Fibroblast of upper back skin (primary cell): Measurements from ENCODE around the gene SMG1.
"Not testable (repeated sequence)": the region's sequence is repeated elsewhere in the genome, so short reads cannot be mapped to it uniquely, and the experiment has no call there.

Experiments
- DNase-seq: peaks from one replicate; pipeline ENCODE4 v3.0.0-alpha.2; 2013

SMG1 gene

DNA sequence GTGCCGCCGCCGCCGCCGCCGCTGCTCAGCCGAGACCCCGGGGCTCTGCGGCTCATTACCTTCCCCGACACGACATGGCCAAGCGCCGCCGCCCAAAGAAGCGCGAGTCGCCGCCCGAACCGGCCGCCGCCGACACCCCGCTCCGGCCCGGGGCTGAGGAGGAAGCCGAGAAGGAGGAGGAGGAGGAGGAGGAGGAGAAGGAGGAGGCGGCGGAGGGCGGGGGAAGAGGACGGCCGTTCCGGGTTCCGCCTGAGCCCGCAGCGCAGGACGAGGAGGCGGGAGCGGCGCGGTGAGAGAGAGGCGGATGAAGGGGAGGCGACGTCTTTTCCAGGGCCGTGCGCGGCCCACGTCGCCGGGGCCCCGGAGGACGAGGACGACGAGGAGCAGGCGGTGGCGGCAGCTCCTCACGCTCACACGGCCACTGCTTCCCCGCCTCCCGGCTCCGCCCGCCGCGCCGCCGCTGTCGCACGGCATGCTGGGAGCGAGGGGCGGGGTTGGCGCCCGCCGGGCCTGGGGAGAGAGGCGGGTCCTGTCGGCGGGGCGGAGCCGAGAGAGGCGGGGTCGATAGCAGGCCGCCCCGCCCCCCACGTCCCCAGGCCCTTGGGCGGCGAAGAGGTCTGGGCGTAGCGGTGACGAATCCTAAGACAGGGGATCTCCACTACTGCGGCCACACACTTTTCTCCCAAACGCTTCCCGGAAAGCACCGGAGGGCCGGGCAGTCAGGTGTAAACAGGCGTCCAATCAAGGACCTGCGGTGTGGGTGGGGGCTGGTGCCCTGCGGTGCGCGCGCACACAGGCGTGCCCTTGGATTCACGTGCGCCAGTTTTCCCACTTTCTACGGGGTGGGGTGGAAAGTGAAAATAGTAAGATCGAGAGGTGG lies at the start of gene SMG1:
Gene SMG1, minus strand, starts transcription at position 423 of the 880 bp plus-strand sequence. Its CDS starts 367 bp downstream, at position 56.
- peak; percentile 91 for DNase-seq

DNA sequence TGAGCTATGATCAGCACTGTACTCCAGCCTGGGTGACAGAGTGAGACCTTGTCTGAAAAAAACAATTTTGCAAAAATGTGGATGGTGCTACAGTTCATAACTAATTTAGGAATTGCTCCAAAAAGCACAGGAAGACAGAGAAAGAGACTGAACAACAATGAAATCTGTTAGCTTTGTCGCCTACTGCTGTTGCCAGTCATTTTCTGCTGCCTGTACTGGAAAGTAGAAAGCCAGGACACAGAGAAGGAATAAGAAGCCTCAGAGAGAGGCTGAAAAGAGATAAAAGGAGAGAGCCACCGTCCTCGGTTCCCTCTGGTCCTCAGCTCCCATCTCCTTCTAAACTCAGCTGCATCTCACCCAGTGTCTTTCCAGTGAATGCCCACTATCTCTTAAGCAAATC lies 48.9 kb upstream of the SMG1 start:
- DNase-seq = no peak

DNA sequence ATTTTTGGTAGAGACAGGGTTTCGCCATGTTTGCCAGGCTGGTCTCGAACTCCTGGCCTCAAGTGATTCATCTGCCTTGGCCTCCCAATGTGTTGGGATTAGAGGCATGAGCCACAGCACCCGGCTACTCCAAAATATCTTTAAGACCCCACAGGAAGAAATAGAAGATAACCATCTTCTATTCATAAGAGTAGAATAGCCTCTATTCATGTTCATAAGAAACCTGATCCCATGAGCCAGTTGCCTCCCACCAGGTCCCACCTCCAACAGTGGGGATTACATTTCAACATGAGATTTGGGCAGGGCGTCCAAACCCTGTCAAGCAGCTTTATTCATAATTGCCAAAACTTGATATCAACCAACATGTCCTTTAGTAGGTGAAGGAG lies 43.6 kb upstream of the SMG1 start:
- DNase-seq = no peak

DNA sequence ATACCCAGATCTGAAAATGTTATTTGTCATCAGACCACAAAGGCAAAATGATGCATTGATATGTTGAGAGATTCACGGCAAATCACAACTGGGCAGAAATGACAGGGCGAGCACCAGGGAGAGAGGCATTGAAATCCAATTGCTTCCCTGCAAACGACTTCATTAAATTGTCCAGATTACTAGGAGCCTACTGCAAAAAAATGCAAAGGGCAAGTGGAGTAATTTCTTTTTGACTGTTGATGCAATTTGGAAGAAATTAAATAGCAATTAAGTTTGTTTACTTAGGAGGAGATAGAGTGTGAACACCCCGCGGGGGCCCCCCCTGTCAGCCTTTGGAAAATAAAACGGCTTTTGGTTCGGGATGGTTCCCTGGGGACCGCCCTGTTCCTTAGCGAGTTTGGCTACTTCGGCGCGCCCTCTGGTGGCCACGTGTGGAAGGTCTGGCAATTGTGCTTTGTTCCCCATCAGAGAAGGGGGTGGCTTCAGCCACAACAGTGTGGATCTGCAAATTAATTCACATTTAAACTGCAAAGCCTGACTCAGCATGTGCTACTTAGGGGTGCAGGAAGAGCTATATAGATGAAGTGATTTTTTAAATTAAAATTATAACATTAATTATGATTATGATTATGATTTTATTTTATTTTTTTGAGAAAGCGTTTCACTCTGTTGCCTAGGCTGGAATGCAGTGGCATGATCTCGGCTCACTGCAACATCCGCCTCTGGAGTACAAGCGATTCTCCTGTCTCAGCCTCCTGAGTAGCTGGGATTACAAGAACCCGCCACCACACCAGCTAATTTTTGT lies 43.0 kb upstream of the SMG1 start:
- peak; percentile 70 for DNase-seq

DNA sequence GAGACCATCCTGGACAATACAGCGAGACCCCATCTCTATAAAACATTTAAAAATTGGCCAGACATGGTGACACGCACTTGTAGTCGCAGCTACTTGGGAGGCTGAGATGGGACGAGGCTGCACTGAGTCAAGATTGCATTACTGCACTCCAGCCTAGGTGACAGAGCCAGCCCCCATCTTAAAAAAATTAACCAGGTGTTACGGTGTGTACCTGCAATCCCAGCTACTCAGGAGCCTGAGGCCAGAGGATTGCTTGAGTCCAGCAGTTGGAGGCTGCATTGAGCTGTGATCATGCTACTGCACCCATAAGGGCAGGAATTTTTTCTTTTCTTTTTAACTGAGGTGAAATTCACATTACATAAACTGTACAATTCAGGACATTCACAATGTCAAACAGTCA lies 40.6 kb upstream of the SMG1 start:
- no peak for DNase-seq

DNA sequence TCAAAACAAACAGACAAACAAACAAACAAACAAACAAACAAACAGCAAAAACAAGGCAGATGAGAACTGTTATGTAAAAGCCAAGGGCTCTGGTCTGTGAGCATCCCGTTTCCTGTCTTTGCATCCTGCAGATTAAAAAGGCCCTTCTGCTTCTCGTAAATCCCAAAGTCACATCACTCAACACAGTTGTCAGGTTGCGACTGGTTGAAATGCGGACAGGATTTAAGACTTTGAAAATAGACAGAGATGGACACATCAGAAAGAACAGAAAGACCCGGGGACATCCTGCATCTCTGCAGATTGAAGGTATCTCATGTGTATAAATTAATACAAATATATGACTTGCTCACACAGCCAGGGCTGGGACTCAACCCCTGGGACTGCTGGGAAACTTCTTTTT lies 39.3 kb upstream of the SMG1 start:
- DNase-seq = no peak

DNA sequence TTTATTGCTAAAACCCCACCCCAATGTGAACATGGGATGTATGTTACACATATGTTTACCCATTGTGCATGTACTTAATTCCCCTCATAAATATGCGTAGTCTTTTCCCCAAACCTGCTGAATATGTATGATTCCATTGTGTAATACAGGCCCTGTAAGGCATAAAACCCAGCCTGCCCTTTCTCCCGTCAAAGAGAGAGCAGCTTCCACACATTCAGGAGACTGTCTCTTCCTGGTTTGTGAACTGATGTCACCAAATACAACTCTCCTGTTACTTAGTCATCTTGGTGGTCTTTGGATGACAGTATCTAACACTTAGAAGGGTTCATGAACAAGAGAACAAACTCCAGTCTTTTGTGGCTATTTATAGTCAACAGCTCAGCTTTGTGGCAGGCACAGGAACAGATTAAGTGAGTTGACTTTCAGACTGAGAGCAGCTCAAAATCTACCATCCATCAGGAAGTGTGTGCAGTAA lies 32.9 kb upstream of the SMG1 start:
- DNase-seq = peak; percentile 14

DNA sequence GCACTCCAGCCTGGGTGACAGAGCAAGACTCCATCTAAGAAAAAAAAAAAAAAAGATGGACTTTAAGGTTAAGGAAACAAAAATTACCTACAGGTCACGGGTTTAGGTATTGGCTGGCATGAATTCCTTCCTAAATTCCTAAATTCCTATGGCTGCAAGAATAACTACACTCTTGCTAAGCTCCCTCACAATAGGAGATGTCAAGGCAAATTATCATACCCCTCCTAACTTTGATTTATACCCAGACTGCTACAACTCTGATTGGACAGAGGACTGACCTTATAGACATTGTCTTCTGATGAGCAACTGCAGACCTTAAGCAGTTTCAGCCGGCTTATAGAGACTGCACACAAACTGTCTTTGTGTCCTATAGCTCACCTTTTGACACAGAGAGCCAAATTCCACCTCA lies 32.4 kb upstream of the SMG1 start:
- DNase-seq = peak; percentile 35

DNA sequence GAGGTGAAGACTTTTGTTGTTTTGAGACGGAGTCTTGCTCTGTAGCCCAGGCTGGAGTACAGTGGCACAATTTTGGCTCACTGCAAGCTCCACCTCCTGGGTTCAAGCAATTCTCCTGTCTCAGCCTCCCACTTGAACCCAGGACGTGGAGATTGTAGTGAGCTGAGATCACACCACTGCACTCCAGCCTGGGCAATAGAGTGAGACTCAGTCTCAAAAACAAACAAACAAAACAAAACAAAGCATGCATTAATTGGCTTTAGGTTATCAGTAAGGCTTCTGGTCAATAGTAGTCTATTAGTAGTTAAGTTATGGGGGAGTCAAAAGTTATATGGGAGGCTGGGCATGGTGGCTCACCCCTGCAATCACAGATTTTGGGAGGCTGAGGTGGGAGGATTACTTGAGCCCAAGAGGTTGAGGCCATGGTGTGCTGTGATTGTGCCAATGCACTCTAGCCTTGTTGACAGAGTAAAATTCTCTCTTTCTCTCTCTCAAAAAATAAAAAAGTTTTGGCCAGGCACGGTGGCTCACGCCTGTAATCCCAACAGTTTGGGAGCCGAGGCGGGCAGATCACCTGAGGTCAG lies 30.5 kb upstream of the SMG1 start:
- DNase-seq = not testable (repeated sequence)

DNA sequence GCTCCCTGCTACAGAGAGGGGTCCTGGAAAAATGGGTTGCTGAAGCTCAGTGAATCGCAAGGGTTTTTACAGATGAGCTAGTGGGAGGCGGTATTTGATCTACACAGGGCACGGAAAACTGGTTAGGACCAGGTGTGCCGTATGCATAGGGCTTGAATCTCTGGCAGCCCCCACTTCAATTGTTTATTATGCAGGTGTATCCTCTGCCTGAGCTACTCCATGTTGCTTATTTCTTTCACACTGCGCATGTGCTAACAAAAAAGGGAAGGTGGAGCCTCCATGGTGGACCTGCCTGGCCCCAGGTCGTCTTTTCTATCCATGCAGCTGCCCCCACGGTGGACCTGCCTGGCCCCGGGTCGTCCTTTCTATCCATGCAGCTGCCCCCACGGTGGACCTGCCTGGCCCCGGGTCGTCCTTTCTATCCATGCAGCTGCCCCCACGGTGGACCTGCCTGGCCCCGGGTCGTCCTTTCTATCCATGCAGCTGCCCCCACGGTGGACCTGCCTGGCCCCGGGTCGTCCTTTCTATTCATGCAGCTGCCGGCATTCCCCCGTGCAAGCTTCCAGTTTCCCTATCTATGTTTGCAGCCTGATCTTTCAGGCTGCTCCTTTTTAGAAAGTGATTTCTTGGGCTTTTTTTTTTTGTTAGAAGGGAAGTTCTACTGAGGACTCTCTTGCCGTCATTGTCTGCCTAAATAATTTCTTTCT lies 29.8 kb upstream of the SMG1 start:
- not testable (repeated sequence) for DNase-seq

DNA sequence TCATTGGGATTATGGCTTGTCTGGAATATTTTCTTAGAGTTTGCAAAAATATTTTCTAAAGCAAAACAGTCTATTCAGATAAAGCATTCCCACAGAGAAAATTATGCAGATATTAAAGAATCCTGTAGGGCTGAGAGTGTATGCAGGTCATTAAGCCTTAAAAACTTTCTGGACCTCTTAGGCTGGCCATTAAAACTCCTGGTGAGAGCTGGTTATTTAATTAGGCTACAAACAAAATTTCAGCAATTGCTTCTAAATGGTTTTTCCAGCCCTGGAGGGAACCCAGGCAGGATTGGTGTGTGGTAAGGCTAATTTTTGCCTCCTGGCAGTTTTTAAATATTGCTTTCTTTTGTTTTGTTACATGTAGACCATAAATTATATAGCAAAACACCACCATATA lies 27.3 kb upstream of the SMG1 start:
- DNase-seq = no peak

DNA sequence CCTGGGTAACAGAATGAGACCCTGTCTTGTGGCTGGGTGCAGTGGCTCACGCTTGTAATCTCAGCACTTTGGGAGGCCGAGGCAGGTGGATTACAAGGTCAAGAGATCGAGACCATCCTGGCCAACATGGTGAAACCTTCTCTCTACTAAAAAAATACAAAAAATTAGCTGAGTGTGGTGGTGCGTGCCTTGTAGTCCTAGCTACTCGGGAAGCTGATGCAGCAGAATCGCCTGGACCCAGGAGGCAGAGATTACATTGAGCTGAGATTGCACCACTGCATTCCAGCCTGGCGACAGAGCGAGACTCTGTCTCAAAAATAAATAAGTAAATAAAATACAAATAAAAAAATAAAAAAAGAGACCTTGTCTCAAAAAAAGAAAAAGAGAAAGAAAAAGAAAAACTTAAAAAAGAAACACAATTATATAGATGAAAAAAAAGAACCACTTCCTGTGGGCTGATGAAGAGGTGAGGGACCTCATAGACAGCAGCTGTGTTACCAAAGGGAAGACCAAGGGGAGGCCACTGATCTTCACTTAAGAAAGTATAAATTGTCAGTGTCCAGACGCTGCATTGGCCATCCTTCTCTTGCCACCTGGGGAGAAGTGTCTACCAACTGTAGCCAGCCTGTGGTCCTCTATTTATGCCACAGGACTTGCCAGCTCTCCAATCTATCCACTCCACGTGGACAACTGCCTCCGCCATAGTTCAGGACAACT lies 24.4 kb upstream of the SMG1 start:
- DNase-seq = no peak

DNA sequence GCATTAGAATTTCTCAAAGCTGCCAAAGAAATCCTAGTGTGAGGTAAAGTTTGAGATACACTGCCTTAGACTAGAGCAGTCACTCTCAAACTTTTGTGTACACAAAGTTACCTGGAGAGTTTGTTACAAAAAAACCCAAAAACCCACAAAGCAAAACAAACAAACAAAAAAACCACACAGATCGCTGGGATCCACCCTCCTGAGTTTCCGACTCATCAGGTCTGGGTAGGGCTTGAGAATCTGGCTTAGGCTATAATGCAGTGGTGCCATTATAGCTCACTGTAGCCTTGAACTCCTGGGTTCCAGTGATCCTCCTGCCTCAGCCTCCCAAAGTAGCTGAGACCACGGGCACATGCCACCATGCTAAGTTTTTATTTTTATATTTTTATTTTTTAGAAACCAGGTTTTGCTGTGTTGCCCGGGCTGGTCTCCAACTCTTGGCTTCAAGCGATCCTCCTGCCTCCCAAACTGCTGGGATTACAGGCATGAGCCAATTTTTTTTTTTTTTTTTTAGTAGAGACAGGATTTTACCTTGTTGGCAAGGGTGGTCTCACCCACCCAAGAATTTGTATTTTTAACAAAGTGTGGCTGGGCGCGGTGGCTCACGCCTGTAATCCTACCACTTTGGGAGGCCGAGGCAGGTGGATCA lies 22.3 kb upstream of the SMG1 start:
- DNase-seq = no peak

DNA sequence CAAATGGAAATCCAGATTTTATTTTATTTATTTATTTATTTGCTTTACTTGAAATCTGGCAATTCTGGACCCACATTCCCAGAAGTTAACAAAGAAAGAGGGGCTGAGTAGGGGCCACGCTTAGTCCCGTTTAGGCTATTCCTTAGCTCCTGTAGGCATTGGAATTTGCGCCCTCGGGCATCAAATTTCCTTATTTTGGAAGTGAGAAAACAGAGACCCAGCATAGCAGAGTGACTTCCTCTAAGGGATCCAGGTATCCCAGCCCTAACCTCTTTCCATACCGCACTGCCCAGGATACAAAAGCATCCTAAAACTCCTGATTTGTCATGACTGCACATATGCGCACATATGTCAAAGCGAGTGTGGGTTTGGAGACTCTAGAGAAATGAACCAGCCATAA lies 19.0 kb upstream of the SMG1 start:
- DNase-seq = no peak

DNA sequence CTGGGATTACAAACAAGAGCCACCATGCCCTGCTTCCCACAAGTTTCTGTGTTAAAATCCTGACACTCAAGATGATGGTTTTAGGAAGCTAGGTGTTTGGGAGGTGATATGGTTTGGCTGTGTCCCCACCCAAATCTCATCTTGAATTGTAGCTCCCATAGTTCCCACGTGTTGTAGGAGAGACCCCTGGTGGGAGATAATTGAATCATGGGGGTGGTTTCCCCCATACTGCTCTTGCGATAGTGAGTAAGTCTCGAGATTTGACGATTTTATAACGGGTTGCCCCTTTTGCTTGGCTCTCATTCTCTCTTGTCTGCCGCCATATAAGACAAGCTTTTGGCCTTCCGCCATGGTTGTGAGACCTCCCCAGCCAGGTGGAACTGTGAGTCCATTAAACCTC lies 17.2 kb upstream of the SMG1 start:
- no peak for DNase-seq

DNA sequence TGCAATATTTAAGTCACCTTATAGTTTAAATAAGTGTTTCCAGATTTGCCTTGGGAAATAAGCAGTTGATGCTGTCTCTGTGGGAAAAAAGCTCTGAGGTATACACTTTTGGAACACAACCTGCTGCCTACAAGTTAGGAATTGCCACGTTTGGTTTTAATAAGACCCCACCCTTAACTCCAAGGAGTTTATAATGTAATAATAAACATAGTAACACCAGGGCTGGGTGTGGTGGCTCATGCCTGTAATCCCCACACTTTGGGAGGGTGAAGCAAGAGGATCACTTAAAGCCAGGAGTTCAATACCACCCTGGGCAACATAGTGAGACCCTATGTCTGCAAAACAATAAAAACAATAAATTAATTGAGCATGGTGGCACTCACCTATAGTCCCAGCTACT lies 15.9 kb upstream of the SMG1 start:
- DNase-seq = no peak

DNA sequence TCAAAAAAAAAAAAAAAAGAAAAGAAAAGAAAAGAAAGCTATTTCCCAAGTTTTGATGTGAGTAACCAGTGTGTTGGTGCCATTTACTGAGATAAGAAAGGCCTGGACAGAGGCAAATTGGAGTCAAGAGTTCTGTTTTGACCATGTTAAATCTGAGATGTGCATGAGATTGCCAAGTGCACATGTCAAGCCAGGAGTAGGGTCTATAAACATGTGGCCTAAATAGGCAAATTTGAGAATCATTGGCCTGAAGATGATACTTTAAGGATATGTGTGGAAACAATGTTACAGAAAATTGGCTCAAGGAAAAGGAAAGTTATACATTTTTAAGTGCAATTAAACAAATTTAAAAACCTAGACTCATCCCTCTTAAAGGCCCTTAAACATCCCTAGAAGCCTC lies 15.3 kb upstream of the SMG1 start:
- no peak for DNase-seq

DNA sequence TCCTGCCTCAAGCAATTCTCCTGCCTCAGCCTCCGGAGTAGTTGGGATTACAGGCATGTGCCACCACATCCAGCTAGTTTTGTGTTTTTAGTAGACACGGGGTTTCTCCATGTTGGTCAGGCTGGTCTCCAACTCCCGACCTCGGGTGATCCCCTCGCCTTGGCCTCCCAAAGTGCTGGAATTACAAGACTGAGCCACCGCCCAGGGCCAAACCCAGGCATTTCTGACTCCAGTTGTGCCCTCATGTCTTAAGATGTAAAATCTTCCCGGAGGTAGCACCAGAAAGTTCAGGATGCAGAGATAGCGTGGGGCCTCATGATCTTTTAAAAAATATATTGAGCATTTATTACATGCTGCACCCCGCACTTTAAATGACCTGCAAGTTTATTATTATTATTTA lies 12.8 kb upstream of the SMG1 start:
- DNase-seq = no peak

DNA sequence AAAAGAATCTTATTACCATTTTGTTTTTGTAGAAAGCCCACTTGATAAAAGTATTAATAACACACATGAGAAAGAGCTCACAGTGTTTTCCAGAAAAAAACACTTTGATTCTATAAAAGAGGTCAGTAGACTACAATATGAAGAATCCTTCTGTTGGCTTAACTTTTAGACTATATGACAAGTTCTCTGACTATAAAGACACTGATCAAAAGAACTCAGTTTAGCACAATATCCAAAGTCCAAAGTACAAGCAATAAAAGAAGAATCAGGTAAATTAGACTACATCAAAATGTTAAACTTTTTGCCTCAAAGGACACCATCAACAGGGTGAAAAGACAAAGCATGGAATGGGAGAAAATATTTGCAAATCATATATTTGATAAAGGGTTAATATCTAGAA lies 11.2 kb upstream of the SMG1 start:
- DNase-seq = no peak

DNA sequence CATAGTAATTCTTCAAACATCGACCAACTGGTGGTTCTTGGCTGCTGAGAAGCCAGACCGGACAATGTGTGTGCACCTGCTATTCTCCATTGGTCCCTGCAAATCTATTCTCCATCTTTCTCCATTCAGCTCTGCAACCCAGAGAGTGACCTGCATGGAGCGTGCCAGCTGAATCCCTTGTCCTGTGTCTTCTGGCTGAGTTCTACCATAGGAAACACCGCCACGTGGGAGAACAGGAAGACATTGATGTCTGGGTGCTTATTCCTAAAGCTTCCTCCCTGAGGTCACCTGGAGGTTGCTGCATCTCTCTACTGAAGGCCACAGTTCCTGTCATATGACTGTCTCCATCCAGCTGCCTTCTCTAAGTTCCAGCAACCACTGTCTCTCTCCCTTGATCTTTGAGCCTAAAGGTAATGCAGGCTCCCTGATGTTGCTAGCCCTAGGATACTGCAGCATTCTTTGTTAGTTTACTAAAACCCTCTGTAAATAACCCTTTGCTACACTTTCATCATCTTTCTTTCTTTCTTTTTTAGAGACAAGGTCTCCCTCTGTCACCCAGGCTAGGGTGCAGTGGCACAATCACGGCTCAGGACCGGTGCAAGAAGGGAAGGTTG lies 10.6 kb upstream of the SMG1 start:
- DNase-seq = no peak

DNA sequence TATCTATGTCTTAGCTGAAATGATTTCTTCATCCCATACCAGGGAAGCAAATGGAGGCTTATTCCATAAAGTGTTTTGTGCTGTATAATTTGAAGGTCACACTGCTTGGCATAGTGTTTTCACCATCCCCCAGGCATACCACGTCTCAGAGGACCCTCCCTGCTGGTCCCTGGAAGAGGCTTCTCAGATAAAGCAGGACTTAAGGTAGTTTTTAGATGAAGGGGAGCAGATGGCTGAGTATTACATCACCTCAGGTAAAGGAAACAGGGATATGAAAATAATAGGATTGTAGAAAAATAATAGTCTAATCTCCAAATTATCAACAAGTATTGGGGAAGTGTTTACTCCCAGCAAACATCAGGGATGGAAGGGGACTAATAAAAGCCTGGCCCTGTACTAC lies 7.3 kb upstream of the SMG1 start:
- no peak for DNase-seq
